ENCODE data around the gene SARS1.
A peak's percentile ranks its signal among the peaks of the same experiment; 100 is the strongest.
"Not testable (repeated sequence)": the region's sequence is repeated elsewhere in the genome, so short reads cannot be mapped to it uniquely, and the experiment has no call there.

SARS1 gene

GRCh38 chr1:109204484-109204883 is 9.2 kb upstream of the SARS1 start:
- no peaks in the 10 kb centered on the region for H3K36me3 ChIP-seq (ENCODE audit: insufficient read depth, low read length)
- no peaks in the 10 kb centered on the region for H3K9me3 ChIP-seq (ENCODE audit: control insufficient read depth, insufficient read depth, low read length)
- no peak overlapping the region for H3K9ac ChIP-seq (ENCODE audit: low read depth, low read length)
- H3K4me1 ChIP-seq (ENCODE audit: insufficient read depth, low read length): peaks cover 3% of the 10 kb centered on the region; the same call in 1 of the 2 replicates

GRCh38 chr1:109206339-109206738 is 7.4 kb upstream of the SARS1 start:
- no peak overlapping the region for H3K9ac ChIP-seq (ENCODE audit: low read depth, low read length)
- H3K36me3 ChIP-seq (ENCODE audit: insufficient read depth, low read length): no peaks in the 10 kb centered on the region
- no peaks in the 10 kb centered on the region for H3K9me3 ChIP-seq (ENCODE audit: control insufficient read depth, insufficient read depth, low read length)
- H3K4me1 ChIP-seq (ENCODE audit: insufficient read depth, low read length): no peaks in the 10 kb centered on the region; the same call in 1 of the 2 replicates

- Histone ChIP-seq H3K9me3 (ENCODE audit: control insufficient read depth, insufficient read depth, low read length) (no peaks in the 10 kb centered on the region), H3K36me3 (ENCODE audit: insufficient read depth, low read length) (no peaks in the 10 kb centered on the region), H3K9ac (ENCODE audit: low read depth, low read length) (no peak overlapping the region), H3K4me1 (ENCODE audit: insufficient read depth, low read length) (no peaks in the 10 kb centered on the region; the same call in 1 of the 2 replicates)
These were observed 6.1 kb upstream of the SARS1 start for GRCh38 chr1:109207467-109208103.

GRCh38 chr1:109208394-109208793 is 5.3 kb upstream of the SARS1 start:
- no peak overlapping the region for H3K9ac ChIP-seq (ENCODE audit: low read depth, low read length)

GRCh38 chr1:109208836-109209463 is 4.8 kb upstream of the SARS1 start:
- H3K4me1 ChIP-seq (ENCODE audit: insufficient read depth, low read length): no peaks in the 10 kb centered on the region; the same call in 1 of the 2 replicates
- H3K9ac ChIP-seq (ENCODE audit: low read depth, low read length): no peak overlapping the region
- no peaks in the 10 kb centered on the region for H3K36me3 ChIP-seq (ENCODE audit: insufficient read depth, low read length)
- H3K9me3 ChIP-seq (ENCODE audit: control insufficient read depth, insufficient read depth, low read length): no peaks in the 10 kb centered on the region

More at GRCh38 chr1:109208394-109208793, 5.3 kb upstream of the SARS1 start:
- Histone ChIP-seq H3K9me3 (ENCODE audit: control insufficient read depth, insufficient read depth, low read length) (no peaks in the 10 kb centered on the region), H3K36me3 (ENCODE audit: insufficient read depth, low read length) (no peaks in the 10 kb centered on the region), H3K4me1 (ENCODE audit: insufficient read depth, low read length) (no peaks in the 10 kb centered on the region; the same call in 1 of the 2 replicates)

- Histone ChIP-seq H3K9me3 (ENCODE audit: control insufficient read depth, insufficient read depth, low read length) (no peaks in the 10 kb centered on the region), H3K9ac (ENCODE audit: low read depth, low read length) (no peak overlapping the region), H3K4me1 (ENCODE audit: insufficient read depth, low read length) (no peaks in the 10 kb centered on the region; the same call in 1 of the 2 replicates), H3K36me3 (ENCODE audit: insufficient read depth, low read length) (no peaks in the 10 kb centered on the region)
These were observed 3.7 kb upstream of the SARS1 start for GRCh38 chr1:109210058-109210457.

- Histone ChIP-seq H3K9ac (ENCODE audit: low read depth, low read length) (peak overlapping the region; percentile 46), H3K36me3 (ENCODE audit: insufficient read depth, low read length) (peaks cover 12% of the 10 kb centered on the region), H3K9me3 (ENCODE audit: control insufficient read depth, insufficient read depth, low read length) (no peaks in the 10 kb centered on the region), H3K4me1 (ENCODE audit: insufficient read depth, low read length) (0 out of 2 replicates have a peak, but pooled peaks cover 3% of the 10 kb centered on the region)
These were observed 334 bp upstream of the SARS1 start for GRCh38 chr1:109213345-109213823.

- Histone ChIP-seq H3K9me3 (ENCODE audit: control insufficient read depth, insufficient read depth, low read length) (no peaks in the 10 kb centered on the region), H3K4me1 (ENCODE audit: insufficient read depth, low read length) (0 out of 2 replicates have a peak, but pooled peaks cover 3% of the 10 kb centered on the region), H3K36me3 (ENCODE audit: insufficient read depth, low read length) (peaks cover 15% of the 10 kb centered on the region), H3K9ac (ENCODE audit: low read depth, low read length) (peak overlapping the region; percentile 92)
These were observed 1.2 kb downstream of the SARS1 start for GRCh38 chr1:109214695-109215623.

GRCh38 chr1:109216662-109217061 is 2.9 kb downstream of the SARS1 start:
- H3K4me1 ChIP-seq (ENCODE audit: insufficient read depth, low read length): 0 out of 2 replicates have a peak, but pooled peaks cover 3% of the 10 kb centered on the region

GRCh38 chr1:109218516-109218915 is 4.8 kb downstream of the SARS1 start:
- Histone ChIP-seq H3K9ac (ENCODE audit: low read depth, low read length) (no peak overlapping the region), H3K4me1 (ENCODE audit: insufficient read depth, low read length) (0 out of 2 replicates have a peak, but pooled peaks cover 3% of the 10 kb centered on the region), H3K36me3 (ENCODE audit: insufficient read depth, low read length) (peaks cover 15% of the 10 kb centered on the region), H3K9me3 (ENCODE audit: control insufficient read depth, insufficient read depth, low read length) (no peaks in the 10 kb centered on the region)

More at GRCh38 chr1:109216662-109217061, 2.9 kb downstream of the SARS1 start:
- Histone ChIP-seq H3K9me3 (ENCODE audit: control insufficient read depth, insufficient read depth, low read length) (no peaks in the 10 kb centered on the region), H3K36me3 (ENCODE audit: insufficient read depth, low read length) (peaks cover 15% of the 10 kb centered on the region), H3K9ac (ENCODE audit: low read depth, low read length) (no peak overlapping the region)

- not testable (repeated sequence) for H3K9me3 ChIP-seq (ENCODE audit: control insufficient read depth, insufficient read depth, low read length)
- H3K36me3 ChIP-seq (ENCODE audit: insufficient read depth, low read length): peaks cover 11% of the 10 kb centered on the region
These were observed 7.5 kb downstream of the SARS1 start for GRCh38 chr1:109221201-109221600.

GRCh38 chr1:109225308-109225707 is 11.6 kb downstream of the SARS1 start:
- peaks cover 3% of the 10 kb centered on the region; the same call in 1 of the 2 replicates for H3K36me3 ChIP-seq (ENCODE audit: insufficient read depth, low read length)
- H3K4me1 ChIP-seq (ENCODE audit: insufficient read depth, low read length): peaks cover 21% of the 10 kb centered on the region
- no peaks in the 10 kb centered on the region for H3K9me3 ChIP-seq (ENCODE audit: control insufficient read depth, insufficient read depth, low read length)
- no peak overlapping the region for H3K9ac ChIP-seq (ENCODE audit: low read depth, low read length)

More at GRCh38 chr1:109221201-109221600, 7.5 kb downstream of the SARS1 start:
- H3K4me1 ChIP-seq (ENCODE audit: insufficient read depth, low read length); H3K9ac ChIP-seq (ENCODE audit: low read depth, low read length): not testable (repeated sequence)

- Histone ChIP-seq H3K9me3 (ENCODE audit: control insufficient read depth, insufficient read depth, low read length) (no peaks in the 10 kb centered on the region), H3K9ac (ENCODE audit: low read depth, low read length) (no peak overlapping the region), H3K36me3 (ENCODE audit: insufficient read depth, low read length) (peaks cover 8% of the 10 kb centered on the region), H3K4me1 (ENCODE audit: insufficient read depth, low read length) (peaks cover 25% of the 10 kb centered on the region)
These were observed 12.2 kb downstream of the SARS1 start for GRCh38 chr1:109225711-109226445.

All from ES-I3 (cell line).